Parathyroid adenoma (tissue), 2 donors: ENCODE measurements around the gene DYNC1I1.

Experiments
- H2AFZ ChIP-seq: fragments of 300-600 bp; sonication (generic); one replicate; pipeline ENCODE4 v1.7.0; 2017; ENCODE audit warnings: antibody characterized with exemption, mild to moderate bottlenecking
- H3K27ac ChIP-seq: fragments of 300-600 bp; sonication (generic); one replicate; pipeline ENCODE4 v1.7.0; 2017
- H3K27me3 ChIP-seq: fragments of 300-600 bp; sonication (generic); one replicate; pipeline ENCODE4 v1.7.0; 2017; ENCODE audit warnings: low read length; ENCODE audit not compliant: control insufficient read depth, insufficient read depth
- H3K36me3 ChIP-seq: fragments of 300-600 bp; sonication (generic); one replicate; pipeline ENCODE4 v1.7.0; 2017; ENCODE audit warnings: low read length; ENCODE audit not compliant: control insufficient read depth, insufficient read depth
- H3K4me1 ChIP-seq: fragments of 300-600 bp; sonication (generic); one replicate; pipeline ENCODE4 v1.7.0; 2017; ENCODE audit warnings: control low read depth
- H3K4me2 ChIP-seq: fragments of 300-600 bp; sonication (generic); one replicate; pipeline ENCODE4 v1.7.0; 2017; ENCODE audit warnings: low read length
- H3K4me3 ChIP-seq: fragments of 300-600 bp; sonication (generic); one replicate; pipeline ENCODE4 v1.7.0; 2017; ENCODE audit warnings: low read depth, low read length
- H3K79me2 ChIP-seq: fragments of 300-600 bp; sonication (generic); one replicate; pipeline ENCODE4 v1.7.0; 2017; ENCODE audit warnings: control low read depth
- H3K9ac ChIP-seq: fragments of 300-600 bp; sonication (generic); one replicate; pipeline ENCODE4 v1.7.0; 2017; ENCODE audit warnings: mild to moderate bottlenecking
- H3K9me3 ChIP-seq: fragments of 300-600 bp; sonication (generic); one replicate; pipeline ENCODE4 v1.7.0; 2017; ENCODE audit warnings: low read length; ENCODE audit not compliant: control insufficient read depth
- CTCF ChIP-seq: fragments of 300-600 bp; sonication (generic); IDR thresholded peaks from one replicate; pipeline ENCODE4 v1.7.0; 2017; ENCODE audit warnings: antibody characterized with exemption, mild to moderate bottlenecking
- donor health status: primary hyperparathyroidism.

The DYNC1I1 gene

DNA sequence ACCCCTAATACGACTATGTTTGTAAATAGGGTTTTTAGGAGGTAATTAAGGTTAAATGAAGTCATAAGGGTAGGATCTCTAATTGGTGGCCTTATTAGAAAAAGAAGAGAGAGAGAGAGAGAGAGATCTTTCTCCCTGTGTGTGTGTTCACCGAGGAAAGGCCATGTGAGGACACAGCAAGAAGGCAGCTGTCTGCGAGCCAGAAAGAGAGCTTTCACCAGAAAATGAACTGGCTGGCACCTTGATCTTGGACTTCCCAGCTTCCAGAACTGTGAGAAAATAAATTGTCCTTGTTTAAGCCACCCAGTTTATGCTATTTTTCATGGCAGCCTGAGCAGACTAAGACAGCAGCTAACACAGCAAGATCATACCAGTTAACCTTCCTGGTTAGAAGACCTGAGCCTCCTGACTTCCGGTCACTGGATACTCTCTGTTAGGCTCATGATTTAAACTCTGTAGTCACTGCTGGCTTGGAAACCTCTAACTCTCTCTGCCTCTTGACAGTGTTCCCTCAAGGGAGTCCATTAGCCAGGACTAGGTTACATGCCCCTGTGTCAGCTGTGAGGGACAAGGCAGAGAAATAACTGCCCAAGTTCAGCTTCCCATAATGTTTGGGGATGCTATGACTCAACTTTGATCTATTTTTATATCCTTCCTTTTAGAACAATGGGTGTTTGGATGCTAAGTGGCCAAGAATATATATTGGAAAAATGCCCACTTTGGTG lies 102.3 kb downstream of the DYNC1I1 start:
- Histone ChIP-seq H3K27ac (no peak overlapping the region), H3K79me2 (no peaks in the 10 kb centered on the region), H3K36me3 (no peaks in the 10 kb centered on the region), H3K4me1 (no peaks in the 10 kb centered on the region), H3K9ac (no peak overlapping the region), H3K4me2 (no peak overlapping the region), H3K9me3 (no peaks in the 10 kb centered on the region), H3K4me3 (no peak overlapping the region), H3K27me3 (no peaks in the 10 kb centered on the region), H2AFZ (no peak overlapping the region)
- no peak for TF ChIP-seq CTCF

DNA sequence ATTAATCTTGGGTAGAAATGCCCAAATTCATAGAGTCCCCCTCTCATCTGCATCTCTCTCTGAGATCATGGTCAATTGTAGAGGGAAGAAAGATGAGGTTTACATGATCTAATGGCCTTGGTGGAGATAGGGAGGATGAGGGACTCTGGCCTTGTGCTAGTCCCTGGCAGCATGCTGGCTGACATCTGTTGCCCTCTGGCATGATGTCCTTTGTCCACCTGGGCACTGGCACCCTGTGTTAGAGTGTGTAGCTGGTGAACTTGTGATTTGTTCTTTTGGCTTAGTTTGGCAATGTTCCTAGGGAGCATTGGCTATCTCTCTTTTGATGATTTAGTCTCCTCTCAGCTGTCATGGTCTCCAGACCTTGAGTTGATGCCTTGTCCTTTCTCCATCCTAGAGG lies 103.2 kb downstream of the DYNC1I1 start:
- Histone ChIP-seq H3K4me1 (no peaks in the 10 kb centered on the region), H3K9me3 (no peaks in the 10 kb centered on the region), H3K36me3 (no peaks in the 10 kb centered on the region), H3K79me2 (no peaks in the 10 kb centered on the region), H3K4me3 (no peak overlapping the region), H3K27ac (no peak overlapping the region), H3K27me3 (no peaks in the 10 kb centered on the region), H3K4me2 (no peak overlapping the region), H2AFZ (no peak overlapping the region), H3K9ac (no peak overlapping the region)
- no peak for TF ChIP-seq CTCF

DNA sequence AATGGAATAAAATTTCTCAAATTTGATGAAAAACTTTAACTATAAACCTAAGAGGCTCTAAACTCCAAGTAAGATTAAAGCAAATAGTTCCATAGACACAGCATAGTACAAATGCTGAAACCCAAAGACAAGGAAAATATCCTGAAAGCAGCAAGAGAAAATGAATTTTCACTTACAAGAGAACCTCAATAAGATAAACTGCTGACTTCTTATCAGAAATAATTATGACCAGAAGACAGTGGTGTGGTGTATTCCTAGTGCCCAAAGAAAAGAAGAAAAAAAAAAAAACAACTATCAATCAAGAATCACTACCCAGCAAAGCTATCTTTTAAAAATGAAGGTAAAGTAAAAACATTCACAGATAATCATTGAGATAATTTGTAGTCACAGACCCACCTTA lies 106.3 kb downstream of the DYNC1I1 start:
- H3K9me3 ChIP-seq: no peaks in the 10 kb centered on the region
- no peak overlapping the region for H3K4me3 ChIP-seq

DNA sequence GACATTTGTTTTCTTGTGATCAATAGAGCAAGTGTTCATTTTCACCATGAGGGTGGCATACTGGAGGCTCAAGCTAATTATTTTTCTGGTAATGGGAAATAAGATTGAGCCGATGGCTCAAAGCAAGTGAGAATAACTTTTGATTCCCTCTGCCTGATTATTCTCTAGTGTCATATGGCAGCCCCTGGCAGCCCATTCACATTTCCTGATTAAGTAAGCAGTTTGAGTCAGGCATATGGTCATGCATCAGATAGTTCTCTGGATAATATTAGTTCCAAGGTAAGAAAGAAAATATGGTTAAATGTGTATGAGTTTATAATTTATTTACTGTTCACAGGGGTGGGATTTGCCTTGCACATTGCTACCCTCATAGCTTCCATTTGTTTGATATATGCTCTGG lies 109.2 kb downstream of the DYNC1I1 start:
- no peak overlapping the region for H3K27ac ChIP-seq
- no peak for TF ChIP-seq CTCF
- H3K27me3 ChIP-seq: no peaks in the 10 kb centered on the region
- H3K9ac ChIP-seq: no peak overlapping the region
- H3K4me3 ChIP-seq: no peak overlapping the region
- no peaks in the 10 kb centered on the region for H3K79me2 ChIP-seq
- H3K4me1 ChIP-seq: no peaks in the 10 kb centered on the region
- H3K4me2 ChIP-seq: no peak overlapping the region
- no peaks in the 10 kb centered on the region for H3K36me3 ChIP-seq
- H2AFZ ChIP-seq: no peak overlapping the region
- H3K9me3 ChIP-seq: no peaks in the 10 kb centered on the region

More for the DNA sequence above, 106.3 kb downstream of the DYNC1I1 start:
- no peaks in the 10 kb centered on the region for H3K27me3 ChIP-seq
- H3K79me2 ChIP-seq: no peaks in the 10 kb centered on the region
- H3K36me3 ChIP-seq: no peaks in the 10 kb centered on the region
- H3K9ac ChIP-seq: no peak overlapping the region
- TF ChIP-seq CTCF: no peak
- H2AFZ ChIP-seq: no peak overlapping the region
- no peak overlapping the region for H3K27ac ChIP-seq
- no peak overlapping the region for H3K4me2 ChIP-seq
- H3K4me1 ChIP-seq: no peaks in the 10 kb centered on the region

GRCh38 chr7:95883217-95883616 lies 110.9 kb downstream of the DYNC1I1 start:
- Histone ChIP-seq H3K4me3 (no peak overlapping the region), H3K9me3 (no peaks in the 10 kb centered on the region), H3K79me2 (no peaks in the 10 kb centered on the region), H3K27me3 (no peaks in the 10 kb centered on the region), H3K4me2 (no peak overlapping the region), H3K9ac (no peak overlapping the region), H3K27ac (no peak overlapping the region), H3K36me3 (no peaks in the 10 kb centered on the region), H3K4me1 (no peaks in the 10 kb centered on the region), H2AFZ (no peak overlapping the region)
- no peak for TF ChIP-seq CTCF
